GM19351 (cell line): ENCODE measurements around the gene KCND3.

Source experiments
- ATAC-seq: cut with Tn5 transposase; IDR thresholded peaks from one replicate; pipeline ENCODE4 v1.9.1; 2021; ENCODE audit warnings: mild to moderate bottlenecking, moderate library complexity; ENCODE audit not compliant: unreplicated experiment

Gene KCND3

GRCh38 chr1:111851552-111851951 lies 137.9 kb downstream of the KCND3 start:
- ATAC-seq, result no peak

GRCh38 chr1:111850109-111850508 lies 139.4 kb downstream of the KCND3 start:
- ATAC-seq, result no peak

GRCh38 chr1:111848852-111849545 lies 140.5 kb downstream of the KCND3 start:
- ATAC-seq, result no peak

- no peak for ATAC-seq
Measured at GRCh38 chr1:111847466-111847865, 142.0 kb downstream of the KCND3 start.

- ATAC-seq, result no peak
Measured at GRCh38 chr1:111846842-111847241, 142.6 kb downstream of the KCND3 start.

GRCh38 chr1:111843177-111843576 lies 146.3 kb downstream of the KCND3 start:
- no peak for ATAC-seq

GRCh38 chr1:111842411-111842810 lies 147.1 kb downstream of the KCND3 start:
- ATAC-seq, result no peak

GRCh38 chr1:111841746-111842145 lies 147.7 kb downstream of the KCND3 start:
- no peak for ATAC-seq

GRCh38 chr1:111841189-111841588 lies 148.3 kb downstream of the KCND3 start:
- no peak for ATAC-seq

GRCh38 chr1:111837393-111837792 lies 152.1 kb downstream of the KCND3 start:
- no peak for ATAC-seq

GRCh38 chr1:111836111-111836510 lies 153.4 kb downstream of the KCND3 start:
- no peak for ATAC-seq

- no peak for ATAC-seq
Measured at GRCh38 chr1:111835514-111835913, 154.0 kb downstream of the KCND3 start.

GRCh38 chr1:111834956-111835355 lies 154.5 kb downstream of the KCND3 start:
- no peak for ATAC-seq

- ATAC-seq, result no peak
Measured at GRCh38 chr1:111833334-111833733, 156.1 kb downstream of the KCND3 start.

- no peak for ATAC-seq
Measured at GRCh38 chr1:111832521-111833155, 156.8 kb downstream of the KCND3 start.

GRCh38 chr1:111831153-111831552 lies 158.3 kb downstream of the KCND3 start:
- no peak for ATAC-seq

- ATAC-seq, result no peak
Measured at GRCh38 chr1:111827946-111828345, 161.5 kb downstream of the KCND3 start.

- no peak for ATAC-seq
Measured at GRCh38 chr1:111826278-111826677, 163.2 kb downstream of the KCND3 start.

- ATAC-seq, result no peak
Measured at GRCh38 chr1:111825217-111825616, 164.3 kb downstream of the KCND3 start.

GRCh38 chr1:111822138-111822537 lies 167.3 kb downstream of the KCND3 start:
- no peak for ATAC-seq

GRCh38 chr1:111821121-111821745 lies 168.2 kb downstream of the KCND3 start:
- ATAC-seq, result no peak

GRCh38 chr1:111819566-111820263 lies 169.8 kb downstream of the KCND3 start:
- ATAC-seq, result no peak
